HepG2 (cell line): ENCODE results near the gene METTL27. TPM values are rescaled to one million over a fixed set of nuclear protein-coding genes. Genes with fewer than 3 reads are reported as not detected.

ENCODE experiments used
- BRF2 ChIP-seq: sonication (generic); formaldehyde crosslinking; IDR thresholded peaks from 2 replicates; pipeline ENCODE4 v1.8.1; 2022; ENCODE audit warnings: mild to moderate bottlenecking, missing genetic modification reagents
- DNMT1 ChIP-seq: sonication (generic); formaldehyde crosslinking; IDR thresholded peaks from 2 replicates; pipeline ENCODE4 v1.5.1; 2020; ENCODE audit warnings: mild to moderate bottlenecking, missing genetic modification reagents
- ERF ChIP-seq: IDR thresholded peaks from 2 replicates; pipeline ENCODE4 v1.6.1; 2018; ENCODE audit warnings: missing biosample characterization, missing genetic modification reagents
- FOXO1 ChIP-seq: sonication (generic); formaldehyde crosslinking; IDR thresholded peaks from 2 replicates; pipeline ENCODE4 v1.4.0; 2020; ENCODE audit warnings: missing genetic modification reagents
- GZF1 ChIP-seq: sonication (generic); formaldehyde crosslinking; IDR thresholded peaks from 2 replicates; pipeline ENCODE4 v1.5.1; 2020; ENCODE audit warnings: mild to moderate bottlenecking, missing genetic modification reagents
- HES4 ChIP-seq: sonication (generic); formaldehyde crosslinking; IDR thresholded peaks from 2 replicates; pipeline ENCODE4 v1.9.0; 2021; ENCODE audit warnings: mild to moderate bottlenecking, missing genetic modification reagents, borderline replicate concordance
- HMG20A ChIP-seq: IDR thresholded peaks from 2 replicates; pipeline ENCODE4 v1.6.1; 2016; ENCODE audit warnings: borderline replicate concordance
- HNF4G ChIP-seq, 2 experiments: sonication (generic) in 1 of 2; formaldehyde crosslinking in 1 of 2; IDR thresholded peaks; 2 replicates each; pipeline versions ENCODE4 v1.4.0 to v1.6.1; 2011 to 2020; ENCODE audit warnings: borderline replicate concordance in 2 of 2, low read depth in 2 of 2, mild to moderate bottlenecking in 2 of 2, low read length in 1 of 2, missing genetic modification reagents in 1 of 2, moderate library complexity in 1 of 2
- NFKB2 ChIP-seq: sonication (generic); formaldehyde crosslinking; IDR thresholded peaks from 2 replicates; pipeline ENCODE4 v1.4.0; 2020; ENCODE audit warnings: missing genetic modification reagents, borderline replicate concordance
- RARA ChIP-seq: IDR thresholded peaks from 2 replicates; pipeline ENCODE4 v1.6.1; 2016; ENCODE audit warnings: missing genetic modification reagents, missing compliant biosample characterization
- SNAI1 ChIP-seq: sonication (generic); formaldehyde crosslinking; IDR thresholded peaks from 2 replicates; pipeline ENCODE4 v1.5.0; 2020; ENCODE audit warnings: mild to moderate bottlenecking, missing genetic modification reagents, borderline replicate concordance
- ZBTB7A ChIP-seq: sonication (generic); formaldehyde crosslinking; IDR thresholded peaks from 2 replicates; pipeline ENCODE4 v1.8.0; 2022; ENCODE audit warnings: mild to moderate bottlenecking, missing genetic modification reagents
- ZFP91 ChIP-seq: sonication (generic); formaldehyde crosslinking; IDR thresholded peaks from 2 replicates; pipeline ENCODE4 v1.9.0; 2022; ENCODE audit warnings: missing genetic modification reagents, mild to moderate bottlenecking, borderline replicate concordance
- ZNF280B ChIP-seq: sonication (generic); formaldehyde crosslinking; IDR thresholded peaks from 2 replicates; pipeline ENCODE4 v1.5.0; 2020; ENCODE audit warnings: missing genetic modification reagents, mild to moderate bottlenecking, borderline replicate concordance
- ZNF317 ChIP-seq: sonication (generic); formaldehyde crosslinking; IDR thresholded peaks from 2 replicates; pipeline ENCODE4 v1.5.0; 2020; ENCODE audit warnings: mild to moderate bottlenecking, missing genetic modification reagents
- ZNF326 ChIP-seq: sonication (generic); formaldehyde crosslinking; IDR thresholded peaks from 2 replicates; pipeline ENCODE4 v1.4.0; 2020; ENCODE audit warnings: missing genetic modification reagents, borderline replicate concordance
- ZNF543 ChIP-seq: sonication (generic); formaldehyde crosslinking; IDR thresholded peaks from 2 replicates; pipeline ENCODE4 v1.4.0; 2020; ENCODE audit warnings: mild to moderate bottlenecking, missing genetic modification reagents
- ZSCAN29 ChIP-seq: sonication (generic); formaldehyde crosslinking; conservative IDR thresholded peaks from 2 replicates; pipeline ENCODE4 v1.4.0; 2020; ENCODE audit warnings: mild to moderate bottlenecking, missing genetic modification reagents
- polyA plus RNA-seq, 8 experiments: library from polyadenylated mRNA; depleted of rRNA in 3 of 8; stranded (reverse) in 7 of 8; unstranded in 1 of 8; fragments of >200 nt; fragmentation: Illumina TruSeq in 4 of 8; extraction: Trizol in 4 of 8; gene quantifications; 2 replicates each; pipeline versions ENCODE4 v1.2.1 to v1.2.3, GENCODE V29; 2011 to 2016; ENCODE audit warnings: low read depth in 4 of 8, missing spikeins in 1 of 8, mixed read lengths in 1 of 8; ENCODE audit not compliant: insufficient read depth in 1 of 8
- total RNA-seq, 5 experiments: library from RNA; depleted of rRNA; stranded (reverse); fragments of >200 nt; fragmentation: Illumina TruSeq; extraction: Trizol; gene quantifications; 2 replicates each; pipeline ENCODE4 v1.2.3, GENCODE V29; 2016; ENCODE audit warnings: low read depth in 1 of 5
- TF ChIP-seq, protein P1 (sequence below): sonication (generic); formaldehyde crosslinking; IDR thresholded peaks from 2 replicates; pipeline ENCODE4 v1.4.0; 2020; ENCODE audit warnings: mild to moderate bottlenecking, missing genetic modification reagents
- TF ChIP-seq, protein P2 (sequence below): sonication (generic); formaldehyde crosslinking; IDR thresholded peaks from 2 replicates; pipeline ENCODE4 v1.5.0; 2020; ENCODE audit warnings: missing genetic modification reagents
- TF ChIP-seq, protein P3 (sequence below): sonication (generic); formaldehyde crosslinking; IDR thresholded peaks from 2 replicates; pipeline ENCODE4 v1.5.0; 2020; ENCODE audit warnings: missing genetic modification reagents

Gene METTL27
- total and polyA plus RNA-seq, 2 of the 13 experiments (the other 11 are each of a cell fraction or from before 2014, with no cell fraction given), result 2.0 to 3.0 TPM

DNA sequence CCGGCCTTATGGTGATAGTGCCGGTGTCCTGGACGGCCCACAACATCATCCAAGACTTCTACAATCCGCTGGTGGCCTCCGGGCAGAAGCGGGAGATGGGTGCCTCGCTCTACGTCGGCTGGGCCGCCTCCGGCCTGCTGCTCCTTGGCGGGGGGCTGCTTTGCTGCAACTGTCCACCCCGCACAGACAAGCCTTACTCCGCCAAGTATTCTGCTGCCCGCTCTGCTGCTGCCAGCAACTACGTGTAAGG is 10.8 kb downstream of the METTL27 start (continued):
- TF ChIP-seq, protein P1, sequence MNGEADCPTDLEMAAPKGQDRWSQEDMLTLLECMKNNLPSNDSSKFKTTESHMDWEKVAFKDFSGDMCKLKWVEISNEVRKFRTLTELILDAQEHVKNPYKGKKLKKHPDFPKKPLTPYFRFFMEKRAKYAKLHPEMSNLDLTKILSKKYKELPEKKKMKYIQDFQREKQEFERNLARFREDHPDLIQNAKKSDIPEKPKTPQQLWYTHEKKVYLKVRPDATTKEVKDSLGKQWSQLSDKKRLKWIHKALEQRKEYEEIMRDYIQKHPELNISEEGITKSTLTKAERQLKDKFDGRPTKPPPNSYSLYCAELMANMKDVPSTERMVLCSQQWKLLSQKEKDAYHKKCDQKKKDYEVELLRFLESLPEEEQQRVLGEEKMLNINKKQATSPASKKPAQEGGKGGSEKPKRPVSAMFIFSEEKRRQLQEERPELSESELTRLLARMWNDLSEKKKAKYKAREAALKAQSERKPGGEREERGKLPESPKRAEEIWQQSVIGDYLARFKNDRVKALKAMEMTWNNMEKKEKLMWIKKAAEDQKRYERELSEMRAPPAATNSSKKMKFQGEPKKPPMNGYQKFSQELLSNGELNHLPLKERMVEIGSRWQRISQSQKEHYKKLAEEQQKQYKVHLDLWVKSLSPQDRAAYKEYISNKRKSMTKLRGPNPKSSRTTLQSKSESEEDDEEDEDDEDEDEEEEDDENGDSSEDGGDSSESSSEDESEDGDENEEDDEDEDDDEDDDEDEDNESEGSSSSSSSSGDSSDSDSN (CRISPR knock-in tag), result peak; percentile 12; the same call in 1 of the 2 replicates
- TF ChIP-seq HNF4G (IDR thresholded peaks at IDR 0.05; ENCODE audit: borderline replicate concordance, low read depth, low read length), result no peak
- TF ChIP-seq HNF4G (CRISPR knock-in tag; IDR thresholded peaks at IDR 0.05; ENCODE audit: borderline replicate concordance, low read depth), result no peak
- TF ChIP-seq ERF (CRISPR knock-in tag), result no peak
- peak; percentile 16; the same call in 1 of the 2 replicates for TF ChIP-seq ZNF326
- 0 out of 2 replicates have a peak, but pooled peaks have one; percentile 22 for TF ChIP-seq HES4
- TF ChIP-seq ZNF280B (CRISPR knock-in tag), result no peak
- 0 out of 2 replicates have a peak, but pooled peaks have one; percentile 1 for TF ChIP-seq RARA (CRISPR knock-in tag)
- peak; percentile 14; the same call in 1 of the 2 replicates for TF ChIP-seq ZNF543 (CRISPR knock-in tag)
- TF ChIP-seq SNAI1 (CRISPR knock-in tag), result 0 out of 2 replicates have a peak, but pooled peaks have one; percentile 37
- no peak for TF ChIP-seq HMG20A (CRISPR knock-in tag)
- TF ChIP-seq ZNF317 (CRISPR knock-in tag), result peak; percentile 40; the same call in 1 of the 2 replicates
- TF ChIP-seq, protein P2, sequence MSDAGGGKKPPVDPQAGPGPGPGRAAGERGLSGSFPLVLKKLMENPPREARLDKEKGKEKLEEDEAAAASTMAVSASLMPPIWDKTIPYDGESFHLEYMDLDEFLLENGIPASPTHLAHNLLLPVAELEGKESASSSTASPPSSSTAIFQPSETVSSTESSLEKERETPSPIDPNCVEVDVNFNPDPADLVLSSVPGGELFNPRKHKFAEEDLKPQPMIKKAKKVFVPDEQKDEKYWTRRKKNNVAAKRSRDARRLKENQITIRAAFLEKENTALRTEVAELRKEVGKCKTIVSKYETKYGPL (CRISPR knock-in tag), result no peak
- TF ChIP-seq ZFP91 (CRISPR knock-in tag), result peak; percentile 71; the same call in 1 of the 2 replicates
- no peak for TF ChIP-seq NFKB2
- TF ChIP-seq ZBTB7A (CRISPR knock-in tag), result peak; percentile 9; the same call in 1 of the 2 replicates
- no peak for TF ChIP-seq BRF2 (CRISPR knock-in tag)
- no peak for TF ChIP-seq GZF1 (CRISPR knock-in tag)
- TF ChIP-seq DNMT1 (CRISPR knock-in tag), result 0 out of 2 replicates have a peak, but pooled peaks have one; percentile 21
- no peak for TF ChIP-seq ZSCAN29 (CRISPR knock-in tag)
- no peak for TF ChIP-seq FOXO1 (CRISPR knock-in tag)
- TF ChIP-seq, protein P3, sequence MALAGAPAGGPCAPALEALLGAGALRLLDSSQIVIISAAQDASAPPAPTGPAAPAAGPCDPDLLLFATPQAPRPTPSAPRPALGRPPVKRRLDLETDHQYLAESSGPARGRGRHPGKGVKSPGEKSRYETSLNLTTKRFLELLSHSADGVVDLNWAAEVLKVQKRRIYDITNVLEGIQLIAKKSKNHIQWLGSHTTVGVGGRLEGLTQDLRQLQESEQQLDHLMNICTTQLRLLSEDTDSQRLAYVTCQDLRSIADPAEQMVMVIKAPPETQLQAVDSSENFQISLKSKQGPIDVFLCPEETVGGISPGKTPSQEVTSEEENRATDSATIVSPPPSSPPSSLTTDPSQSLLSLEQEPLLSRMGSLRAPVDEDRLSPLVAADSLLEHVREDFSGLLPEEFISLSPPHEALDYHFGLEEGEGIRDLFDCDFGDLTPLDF (CRISPR knock-in tag), result no peak
